Right lobe of liver (tissue), 6 donors: ENCODE measurements around the gene PTPN6. TPM values are rescaled to one million over a fixed set of nuclear protein-coding genes. Genes with fewer than 3 reads are reported as not detected.
"Not testable (repeated sequence)": the region's sequence is repeated elsewhere in the genome, so short reads cannot be mapped to it uniquely, and the experiment has no call there.

Experiments used
- ATAC-seq, 4 donors: fragments of 200-7000 bp; cut with Tn5 transposase; one replicate each; pipeline ENCODE4 v1.9.1; 2020; ENCODE audit warnings: mild to moderate bottlenecking in 4 of 4, moderate library complexity in 4 of 4
- DNase-seq, 3 donors: peaks; one replicate each; pipeline ENCODE4 v3.0.0-alpha.2; 2020
- H3K27ac ChIP-seq, 3 donors: fragments of 200-600 bp; one replicate each; pipeline ENCODE4 v1.8.0; 2022
- H3K27me3 ChIP-seq, 2 donors: fragments of 200-600 bp; one replicate each; pipeline ENCODE4 v1.8.0; 2022
- H3K36me3 ChIP-seq, 4 donors: fragments of 200-600 bp; sonication (generic) in 1 of 4; one replicate each; pipeline versions ENCODE4 v1.5.1 to v1.8.0; 2017 to 2022; ENCODE audit warnings: control low read depth in 1 of 4
- H3K4me1 ChIP-seq, 4 donors: fragments of 200-600 bp; sonication (generic) in 1 of 4; one replicate each; pipeline versions ENCODE4 v1.5.1 to v1.8.0; 2017 to 2022; ENCODE audit warnings: control low read depth in 1 of 4
- H3K4me3 ChIP-seq, 3 donors: fragments of 200-600 bp; one replicate each; pipeline ENCODE4 v1.8.0; 2022
- H3K9me3 ChIP-seq, 4 donors: fragments of 200-600 bp; sonication (generic) in 1 of 4; one replicate each; pipeline versions ENCODE4 v1.5.1 to v1.8.0; 2017 to 2022; ENCODE audit warnings: control low read depth in 1 of 4
- POLR2A ChIP-seq: fragments of 450-650 bp; IDR thresholded peaks from one replicate; pipeline ENCODE4 v1.6.1; 2017; ENCODE audit warnings: antibody characterized with exemption, mild to moderate bottlenecking
- WGBS: methylation state at CpG from one replicate; pipeline ENCODE4 v1.1.6; 2018; ENCODE audit warnings: low coverage, low lambda C conversion rate; ENCODE audit not compliant: insufficient coverage; ENCODE audit errors: missing lambda C conversion rate; 5-methylcytosine and 5-hydroxymethylcytosine counted together
- intact Hi-C, 2 donors: fragments of 100-400 bp; cut with DNase I; formaldehyde crosslinking; loops; one replicate each; pipeline versions ENCODE4 v1.11.2 to v1.14.1; 2022
- total RNA-seq, 6 experiments: library from RNA; depleted of rRNA in 2 of 6; stranded (reverse); fragments of >200 nt in 2 of 6; fragmentation: NEBNext Ultra II Directional in 3 of 6; extraction: Animal tissue kit (Norgen Biotek cat#: 25700) in 3 of 6; gene quantifications; one replicate each; pipeline versions ENCODE4 v1.1.0 to v1.2.4, GENCODE V29; 2016 to 2023
- TF ChIP-seq, protein P1 (sequence below), 4 donors: fragments of 200-600 bp in 3 of 4; fragments of 450-650 bp in 1 of 4; IDR thresholded peaks; one replicate each; pipeline versions ENCODE4 v1.5.1 to v1.8.0; 2016 to 2022; ENCODE audit warnings: antibody characterized with exemption in 4 of 4, mild to moderate bottlenecking in 2 of 4
- donor health status: DM: no; HTN: yes; CAD: no.
- donor health status: DM: no; HTN: no; CAD: no.
- donor health status: DM: no; HTN: no; CAD: no.
- donor health status: DM: no; HTN: yes; CAD: no.
- donor health status: DM: no; HTN: yes; CAD: no.

PTPN6 gene
- total RNA-seq, 6 experiments from 2014 or later: 12.1 to 30.6 (median 19.4) TPM

DNA sequence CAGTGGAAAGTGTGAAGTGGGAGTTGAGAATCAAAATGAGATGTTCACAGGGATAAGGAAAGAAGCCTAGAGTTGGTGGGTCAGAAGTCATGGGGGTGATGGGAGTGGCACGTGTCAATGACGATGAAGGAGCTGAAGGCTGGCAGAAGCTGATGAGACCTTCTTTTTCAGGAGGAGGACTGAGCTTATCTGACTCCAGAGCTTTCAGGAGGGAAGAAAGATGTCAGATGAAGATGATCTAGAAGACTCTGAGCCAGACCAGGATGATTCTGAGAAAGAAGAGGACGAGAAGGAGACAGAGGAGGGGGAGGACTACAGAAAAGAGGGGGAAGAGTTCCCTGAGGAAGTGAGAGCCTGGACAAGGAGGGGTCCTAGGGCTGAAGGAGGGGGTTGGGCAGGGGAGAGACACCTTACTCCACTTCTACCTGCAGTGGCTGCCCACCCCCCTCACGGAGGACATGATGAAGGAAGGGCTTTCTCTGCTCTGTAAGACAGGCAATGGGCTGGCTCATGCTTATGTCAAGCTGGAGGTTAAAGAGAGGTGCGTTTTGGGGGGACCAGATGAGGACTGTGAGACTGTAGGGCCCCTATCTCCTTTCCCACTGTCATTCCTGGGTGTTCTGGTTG is 45.6 kb upstream of the PTPN6 start:
- no peak overlapping the region for H3K27ac ChIP-seq

DNA sequence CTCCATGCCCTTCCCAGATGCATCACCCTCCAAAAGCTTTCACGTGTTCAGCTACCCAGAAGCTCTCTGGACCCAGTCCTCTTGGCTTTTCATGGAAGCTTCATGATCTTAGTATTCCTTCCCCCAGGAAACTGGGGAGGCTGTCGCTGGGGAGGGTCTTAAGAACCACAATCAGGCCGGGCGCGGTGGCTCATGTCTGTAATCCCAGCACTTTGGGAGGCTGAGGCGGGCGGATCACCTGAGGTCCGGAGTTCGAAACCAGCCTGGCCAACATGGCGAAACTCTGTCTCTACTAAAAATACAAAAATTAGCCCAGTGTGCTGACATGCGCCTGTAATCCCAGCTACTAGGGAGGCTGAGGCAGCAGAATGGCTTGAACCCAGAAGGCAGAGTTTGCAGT is 43.0 kb upstream of the PTPN6 start:
- intact Hi-C loops, DNase-seq: not testable (repeated sequence)
- WGBS: 83% methylated on average over 3 of the region's 11 CpGs

More for the DNA sequence above, 45.6 kb upstream of the PTPN6 start:
- no peaks in the 10 kb centered on the region for H3K9me3 ChIP-seq
- WGBS: 58% methylated on average over 4 of the region's 5 CpGs
- H3K4me1 ChIP-seq: no peaks in the 10 kb centered on the region
- TF ChIP-seq POLR2A: no peak
- H3K4me3 ChIP-seq: peak overlapping the region in 1 of 3 donors; percentile 59
- no peaks in the 10 kb centered on the region for H3K27me3 ChIP-seq
- no peak for ATAC-seq
- intact Hi-C loops: no loop called here
- DNase-seq: no peak
- H3K36me3 ChIP-seq: no peaks in the 10 kb centered on the region

DNA sequence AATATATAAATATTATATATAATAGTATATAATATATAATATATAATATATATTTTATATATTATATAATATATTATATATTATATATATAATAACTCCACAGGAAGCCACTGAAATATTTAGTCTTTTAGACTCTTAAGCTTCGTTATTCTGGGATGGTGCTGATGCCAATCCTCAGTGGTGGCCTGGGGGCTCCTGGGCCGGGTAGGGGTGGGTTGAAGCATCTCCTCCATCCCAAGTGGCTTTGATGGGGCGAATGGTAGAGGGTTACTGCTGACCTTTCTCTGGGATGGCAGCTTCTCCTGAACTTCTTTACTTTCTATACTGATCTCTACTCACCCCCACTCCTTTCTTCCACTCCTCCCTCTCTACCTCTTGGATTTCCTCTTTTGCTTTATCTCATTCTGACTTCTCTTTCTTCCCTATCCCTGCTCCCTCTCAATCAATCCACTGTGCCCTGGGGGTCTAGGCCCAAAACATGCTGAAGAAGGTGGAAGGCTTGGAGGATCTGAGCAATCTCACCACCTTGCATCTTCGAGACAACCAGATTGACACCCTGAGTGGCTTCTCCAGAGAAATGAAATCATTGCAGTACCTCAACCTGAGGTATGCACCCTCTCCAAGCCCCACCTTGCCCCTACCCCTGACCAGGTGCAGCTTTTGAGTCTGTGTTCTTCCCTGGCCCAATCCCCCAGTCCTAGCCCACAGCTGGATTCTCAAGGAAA is 41.6 kb upstream of the PTPN6 start:
- ATAC-seq (no peak), DNase-seq (no peak)
- H3K27me3 ChIP-seq: no peaks in the 10 kb centered on the region
- no peak overlapping the region for H3K27ac ChIP-seq
- intact Hi-C loops: no loop called here
- H3K4me1 ChIP-seq: peaks cover 0 to 5% (median 0%) of the 10 kb centered on the region in 4 donors
- H3K36me3 ChIP-seq: no peaks in the 10 kb centered on the region
- H3K4me3 ChIP-seq: no peak overlapping the region
- 83% methylated on average over 4 of the region's 4 CpGs for WGBS
- no peak for TF ChIP-seq POLR2A
- TF ChIP-seq, protein P1, sequence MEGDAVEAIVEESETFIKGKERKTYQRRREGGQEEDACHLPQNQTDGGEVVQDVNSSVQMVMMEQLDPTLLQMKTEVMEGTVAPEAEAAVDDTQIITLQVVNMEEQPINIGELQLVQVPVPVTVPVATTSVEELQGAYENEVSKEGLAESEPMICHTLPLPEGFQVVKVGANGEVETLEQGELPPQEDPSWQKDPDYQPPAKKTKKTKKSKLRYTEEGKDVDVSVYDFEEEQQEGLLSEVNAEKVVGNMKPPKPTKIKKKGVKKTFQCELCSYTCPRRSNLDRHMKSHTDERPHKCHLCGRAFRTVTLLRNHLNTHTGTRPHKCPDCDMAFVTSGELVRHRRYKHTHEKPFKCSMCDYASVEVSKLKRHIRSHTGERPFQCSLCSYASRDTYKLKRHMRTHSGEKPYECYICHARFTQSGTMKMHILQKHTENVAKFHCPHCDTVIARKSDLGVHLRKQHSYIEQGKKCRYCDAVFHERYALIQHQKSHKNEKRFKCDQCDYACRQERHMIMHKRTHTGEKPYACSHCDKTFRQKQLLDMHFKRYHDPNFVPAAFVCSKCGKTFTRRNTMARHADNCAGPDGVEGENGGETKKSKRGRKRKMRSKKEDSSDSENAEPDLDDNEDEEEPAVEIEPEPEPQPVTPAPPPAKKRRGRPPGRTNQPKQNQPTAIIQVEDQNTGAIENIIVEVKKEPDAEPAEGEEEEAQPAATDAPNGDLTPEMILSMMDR (IDR thresholded peaks at IDR 0.05): no peak
- H3K9me3 ChIP-seq: no peaks in the 10 kb centered on the region

More for the DNA sequence above, 43.0 kb upstream of the PTPN6 start:
- not testable (repeated sequence) for H3K27me3 ChIP-seq, H3K27ac ChIP-seq, H3K4me1 ChIP-seq, H3K9me3 ChIP-seq, ATAC-seq, H3K36me3 ChIP-seq, H3K4me3 ChIP-seq

DNA sequence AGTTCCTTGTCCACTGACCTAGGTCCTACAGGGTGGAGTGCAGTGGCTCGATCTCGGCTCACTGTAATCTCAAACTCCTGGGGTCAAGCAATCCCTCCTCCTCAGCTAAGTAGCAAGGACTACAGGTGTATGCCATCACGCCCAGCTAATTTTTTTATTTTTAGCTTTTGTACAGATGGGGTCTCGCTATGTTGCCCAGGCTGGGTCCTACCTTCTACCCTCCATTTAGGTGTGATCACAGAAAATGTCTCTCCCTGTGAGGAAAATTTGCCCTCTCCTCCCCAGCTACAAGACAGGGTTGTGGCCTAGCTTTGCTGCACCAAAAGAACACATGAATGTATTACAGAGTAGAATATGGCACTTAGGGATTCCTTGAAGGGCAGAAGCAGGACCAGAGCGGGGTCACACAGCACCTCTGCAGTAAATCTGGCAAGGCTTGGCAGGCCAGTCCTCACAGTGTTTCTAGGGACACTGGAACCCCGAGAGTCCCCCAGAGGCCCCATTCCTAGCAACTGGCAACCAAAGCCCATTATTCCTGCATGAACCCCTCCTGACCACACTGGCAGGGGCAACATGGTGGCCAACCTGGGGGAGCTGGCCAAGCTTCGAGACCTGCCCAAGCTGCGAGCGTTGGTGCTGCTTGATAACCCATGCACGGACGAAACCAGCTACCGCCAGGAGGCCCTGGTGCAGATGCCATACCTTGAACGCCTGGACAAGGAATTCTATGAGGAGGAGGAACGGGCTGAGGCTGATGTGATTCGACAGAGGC is 38.8 kb upstream of the PTPN6 start:
- DNase-seq (no peak), ATAC-seq (no peak)
- Histone ChIP-seq H3K27me3 (no peaks in the 10 kb centered on the region), H3K4me1 (peaks cover 0 to 9% (median 0%) of the 10 kb centered on the region in 4 donors), H3K9me3 (no peaks in the 10 kb centered on the region), H3K4me3 (no peak overlapping the region), H3K36me3 (no peaks in the 10 kb centered on the region), H3K27ac (no peak overlapping the region)
- 68% methylated on average over 4 of the region's 15 CpGs for WGBS
- TF ChIP-seq, protein P1 (IDR thresholded peaks at IDR 0.05): no peak
- no peak for TF ChIP-seq POLR2A
- intact Hi-C loops: no loop called here

DNA sequence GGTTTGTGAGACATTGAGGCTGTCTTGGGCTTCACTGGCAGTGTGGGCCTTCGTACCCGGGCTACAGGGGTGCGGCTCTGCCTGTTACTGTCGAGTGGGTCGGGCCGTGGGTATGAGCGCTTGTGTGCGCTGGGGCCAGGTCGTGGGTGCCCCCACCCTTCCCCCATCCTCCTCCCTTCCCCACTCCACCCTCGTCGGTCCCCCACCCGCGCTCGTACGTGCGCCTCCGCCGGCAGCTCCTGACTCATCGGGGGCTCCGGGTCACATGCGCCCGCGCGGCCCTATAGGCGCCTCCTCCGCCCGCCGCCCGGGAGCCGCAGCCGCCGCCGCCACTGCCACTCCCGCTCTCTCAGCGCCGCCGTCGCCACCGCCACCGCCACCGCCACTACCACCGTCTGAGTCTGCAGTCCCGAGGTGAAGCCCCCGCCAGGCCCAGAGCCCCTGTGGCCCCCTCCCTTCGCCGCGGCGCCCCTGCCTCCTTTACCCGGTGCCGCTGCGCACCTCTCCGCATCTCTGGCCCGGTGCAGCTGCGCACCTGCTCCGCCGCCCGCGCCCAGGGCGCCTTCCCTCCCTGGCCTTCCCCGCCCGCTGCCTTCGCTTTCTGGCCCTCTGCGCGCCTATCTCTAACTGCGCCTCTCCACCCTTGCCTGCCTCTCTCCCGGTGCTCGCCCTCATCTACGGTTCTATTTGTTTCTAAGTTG is 36.8 kb upstream of the PTPN6 start, which contains the start of gene ENO2:
TSS of gene ENO2 (plus strand) at position 335 of the 701 bp plus-strand sequence. CDS start 1,253 bp downstream, outside the sequence.
- ATAC-seq (peak; percentile 65 to 88 (median 76)), DNase-seq (peak in 1 of 3 donors; percentile 82)
- H3K27me3 ChIP-seq: no peaks in the 10 kb centered on the region
- WGBS: under 1% methylated on average over 23 of the region's 68 CpGs
- peaks cover 0 to 9% (median 0%) of the 10 kb centered on the region in 4 donors for H3K4me1 ChIP-seq
- TF ChIP-seq POLR2A: no peak
- TF ChIP-seq, protein P1 (IDR thresholded peaks at IDR 0.05): no peak
- no peaks in the 10 kb centered on the region for H3K9me3 ChIP-seq
- intact Hi-C loops: no loop called here
- no peaks in the 10 kb centered on the region for H3K36me3 ChIP-seq
- peak within 1 kb of the TSS; percentile 46 to 49 (median 47) for H3K4me3 ChIP-seq
- no peak within 1 kb of the TSS for H3K27ac ChIP-seq
